ENCODE results near the gene EEF1AKMT1. TPM values are rescaled to one million over a fixed set of nuclear protein-coding genes. Genes with fewer than 3 reads are reported as not detected.

Gene EEF1AKMT1
- total RNA-seq, 1 experiment from 2014 or later = 8.9 TPM

- Histone ChIP-seq H3K4me2 (no peak overlapping the region), H4K20me1 (ENCODE audit: insufficient read depth) (no peaks in the 10 kb centered on the region), H3K36me3 (ENCODE audit: low read depth) (no peaks in the 10 kb centered on the region), H3K27ac (no peak overlapping the region), H3K79me2 (ENCODE audit: low read depth) (no peaks in the 10 kb centered on the region), H2AFZ (no peak overlapping the region), H3K4me1 (replicated peaks; ENCODE audit: insufficient read depth) (no peaks in the 10 kb centered on the region), H3K27me3 (ENCODE audit: insufficient read depth, low read depth) (no peaks in the 10 kb centered on the region), H3K9me2 (ENCODE audit: insufficient read depth) (no peaks in the 10 kb centered on the region), H3F3A (ENCODE audit: insufficient read depth, low read depth) (no peaks in the 10 kb centered on the region), H3K4me3 (no peak overlapping the region), H3K9me3 (ENCODE audit: insufficient read depth, low read depth) (no peaks in the 10 kb centered on the region)
- no peak for DNase-seq
- POLR2A ChIA-PET (ENCODE audit: unreplicated experiment) = no interaction called here
- TF ChIP-seq, protein P1, sequence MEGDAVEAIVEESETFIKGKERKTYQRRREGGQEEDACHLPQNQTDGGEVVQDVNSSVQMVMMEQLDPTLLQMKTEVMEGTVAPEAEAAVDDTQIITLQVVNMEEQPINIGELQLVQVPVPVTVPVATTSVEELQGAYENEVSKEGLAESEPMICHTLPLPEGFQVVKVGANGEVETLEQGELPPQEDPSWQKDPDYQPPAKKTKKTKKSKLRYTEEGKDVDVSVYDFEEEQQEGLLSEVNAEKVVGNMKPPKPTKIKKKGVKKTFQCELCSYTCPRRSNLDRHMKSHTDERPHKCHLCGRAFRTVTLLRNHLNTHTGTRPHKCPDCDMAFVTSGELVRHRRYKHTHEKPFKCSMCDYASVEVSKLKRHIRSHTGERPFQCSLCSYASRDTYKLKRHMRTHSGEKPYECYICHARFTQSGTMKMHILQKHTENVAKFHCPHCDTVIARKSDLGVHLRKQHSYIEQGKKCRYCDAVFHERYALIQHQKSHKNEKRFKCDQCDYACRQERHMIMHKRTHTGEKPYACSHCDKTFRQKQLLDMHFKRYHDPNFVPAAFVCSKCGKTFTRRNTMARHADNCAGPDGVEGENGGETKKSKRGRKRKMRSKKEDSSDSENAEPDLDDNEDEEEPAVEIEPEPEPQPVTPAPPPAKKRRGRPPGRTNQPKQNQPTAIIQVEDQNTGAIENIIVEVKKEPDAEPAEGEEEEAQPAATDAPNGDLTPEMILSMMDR (conservative IDR thresholded peaks at IDR 0.05) = no peak
- no peak for TF ChIP-seq EZH2 (IDR thresholded peaks at IDR 0.05; ENCODE audit: low read depth)
- BruUV-seq (replicated peaks) = no TSS peak
- CTCF ChIA-PET = no interaction called here
- intact Hi-C loops (cut with micrococcal nuclease; ENCODE audit: unreplicated experiment) = no loop called here
Observed at GRCh38 chr13:20691616-20692015, 82.1 kb downstream of the EEF1AKMT1 start.

DNA sequence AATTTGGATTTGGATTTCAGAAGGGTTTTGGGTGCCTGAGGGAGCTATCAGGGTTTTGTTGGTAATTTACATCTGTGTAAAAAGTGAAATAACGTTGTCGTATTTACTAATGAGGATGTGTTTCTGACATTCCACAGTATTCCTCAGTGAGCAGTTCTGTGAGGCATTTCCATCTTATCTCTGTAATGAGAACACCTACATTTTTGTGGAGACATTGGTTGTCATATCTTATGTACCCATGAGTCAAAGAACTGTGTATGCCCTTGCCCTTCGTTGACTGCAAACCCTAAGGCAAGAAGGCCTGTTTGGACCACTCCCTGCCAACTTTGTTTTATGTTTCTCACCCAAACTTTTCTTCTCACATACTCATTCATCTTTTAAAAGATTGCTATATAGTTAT, 84.5 kb downstream of the EEF1AKMT1 start:
- H3K27me3 ChIP-seq (ENCODE audit: insufficient read depth, low read depth) = no peaks in the 10 kb centered on the region
- TF ChIP-seq, protein P1 (conservative IDR thresholded peaks at IDR 0.05) = no peak
- TF ChIP-seq EZH2 (IDR thresholded peaks at IDR 0.05; ENCODE audit: low read depth) = no peak
- no peaks in the 10 kb centered on the region for H3K36me3 ChIP-seq (ENCODE audit: low read depth)
- no peak overlapping the region for H3K4me3 ChIP-seq
- H3K4me2 ChIP-seq = no peak overlapping the region
- H3K27ac ChIP-seq = no peak overlapping the region
- ChIA-PET POLR2A (ENCODE audit: unreplicated experiment) (no interaction called here), CTCF (no interaction called here)
- H3K9me3 ChIP-seq (ENCODE audit: insufficient read depth, low read depth) = no peaks in the 10 kb centered on the region
- no peaks in the 10 kb centered on the region for H3K4me1 ChIP-seq (replicated peaks; ENCODE audit: insufficient read depth)
- H4K20me1 ChIP-seq (ENCODE audit: insufficient read depth) = no peaks in the 10 kb centered on the region
- no TSS peak for BruUV-seq (replicated peaks)
- H3F3A ChIP-seq (ENCODE audit: insufficient read depth, low read depth) = no peaks in the 10 kb centered on the region
- no peaks in the 10 kb centered on the region for H3K79me2 ChIP-seq (ENCODE audit: low read depth)
- intact Hi-C loops (cut with micrococcal nuclease; ENCODE audit: unreplicated experiment) = no loop called here
- no peak overlapping the region for H2AFZ ChIP-seq
- no peak for DNase-seq
- no peaks in the 10 kb centered on the region for H3K9me2 ChIP-seq (ENCODE audit: insufficient read depth)

DNA sequence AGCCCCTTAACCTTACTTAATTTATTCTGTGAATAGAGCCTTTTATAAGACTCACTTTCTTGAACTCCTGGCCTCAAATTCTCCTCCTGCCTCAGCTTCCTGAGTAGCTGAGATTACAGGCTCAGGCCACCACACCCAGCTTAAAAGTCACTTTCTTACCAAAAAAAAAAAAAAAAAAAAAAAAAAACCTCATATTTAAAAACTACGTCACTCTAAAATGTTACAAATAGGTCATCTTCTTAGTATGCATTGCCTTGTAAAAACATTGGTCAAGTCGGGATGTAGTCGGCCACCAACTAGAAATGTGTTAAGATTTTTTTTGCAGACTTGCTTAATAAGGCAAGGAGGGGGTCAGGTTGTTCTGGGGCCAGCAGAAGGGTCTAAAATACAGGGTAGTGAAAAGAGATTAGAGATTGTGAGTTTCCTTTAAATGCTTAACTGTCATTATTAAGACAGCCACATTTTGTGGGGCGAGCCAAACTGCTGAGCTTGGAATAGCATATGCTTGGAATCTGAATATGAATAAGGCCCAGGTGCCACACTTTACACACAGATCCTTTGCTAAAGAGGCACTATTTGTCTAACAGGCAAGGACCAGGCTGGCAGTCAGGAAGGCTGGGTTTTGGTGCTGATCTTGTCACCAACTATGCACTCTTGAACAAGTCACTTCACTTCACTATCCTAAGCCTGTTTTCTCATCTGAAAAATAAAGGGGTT, 86.7 kb downstream of the EEF1AKMT1 start:
- CTCF ChIA-PET = no interaction called here

More for the DNA sequence above, 86.7 kb downstream of the EEF1AKMT1 start:
- no peak overlapping the region for H3K4me2 ChIP-seq
- no peaks in the 10 kb centered on the region for H3K9me2 ChIP-seq (ENCODE audit: insufficient read depth)
- no peak overlapping the region for H3K4me3 ChIP-seq
- POLR2A ChIA-PET (ENCODE audit: unreplicated experiment) = no interaction called here
- H3K9me3 ChIP-seq (ENCODE audit: insufficient read depth, low read depth) = no peaks in the 10 kb centered on the region
- H3K27me3 ChIP-seq (ENCODE audit: insufficient read depth, low read depth) = no peaks in the 10 kb centered on the region
- TF ChIP-seq, protein P1 (conservative IDR thresholded peaks at IDR 0.05) = no peak
- TF ChIP-seq EZH2 (IDR thresholded peaks at IDR 0.05; ENCODE audit: low read depth) = no peak
- H3F3A ChIP-seq (ENCODE audit: insufficient read depth, low read depth) = no peaks in the 10 kb centered on the region
- DNase-seq = no peak
- H3K36me3 ChIP-seq (ENCODE audit: low read depth) = no peaks in the 10 kb centered on the region
- no peak overlapping the region for H3K27ac ChIP-seq
- H3K79me2 ChIP-seq (ENCODE audit: low read depth) = no peaks in the 10 kb centered on the region
- intact Hi-C loops (cut with micrococcal nuclease; ENCODE audit: unreplicated experiment) = no loop called here
- no peak overlapping the region for H2AFZ ChIP-seq
- no peaks in the 10 kb centered on the region for H4K20me1 ChIP-seq (ENCODE audit: insufficient read depth)
- no peaks in the 10 kb centered on the region for H3K4me1 ChIP-seq (replicated peaks; ENCODE audit: insufficient read depth)
- BruUV-seq (replicated peaks) = no TSS peak
